Fibroblast of pulmonary artery (primary cell): ENCODE measurements around the gene EML6.
A peak's percentile ranks its signal among the peaks of the same experiment; 100 is the strongest.

ENCODE experiments used
- DNase-seq: peaks from one replicate; pipeline ENCODE4 v3.0.0-alpha.2; 2010; ENCODE audit warnings: low read depth
- H3K4me3 ChIP-seq: replicated peaks from 2 replicates; pipeline ENCODE4 v1.5.1; 2011; ENCODE audit warnings: low read depth, mild to moderate bottlenecking, control low read depth, low read length, moderate library complexity
- TF ChIP-seq, protein P1 (sequence below): IDR thresholded peaks from 2 replicates; pipeline ENCODE4 v1.5.1; 2011; ENCODE audit warnings: mild to moderate bottlenecking, control low read depth, low read length, inconsistent platforms; ENCODE audit errors: missing control alignments

Gene EML6

GRCh38 chr2:54768772-54769428 is 45.4 kb downstream of the EML6 start:
- TF ChIP-seq, protein P1, sequence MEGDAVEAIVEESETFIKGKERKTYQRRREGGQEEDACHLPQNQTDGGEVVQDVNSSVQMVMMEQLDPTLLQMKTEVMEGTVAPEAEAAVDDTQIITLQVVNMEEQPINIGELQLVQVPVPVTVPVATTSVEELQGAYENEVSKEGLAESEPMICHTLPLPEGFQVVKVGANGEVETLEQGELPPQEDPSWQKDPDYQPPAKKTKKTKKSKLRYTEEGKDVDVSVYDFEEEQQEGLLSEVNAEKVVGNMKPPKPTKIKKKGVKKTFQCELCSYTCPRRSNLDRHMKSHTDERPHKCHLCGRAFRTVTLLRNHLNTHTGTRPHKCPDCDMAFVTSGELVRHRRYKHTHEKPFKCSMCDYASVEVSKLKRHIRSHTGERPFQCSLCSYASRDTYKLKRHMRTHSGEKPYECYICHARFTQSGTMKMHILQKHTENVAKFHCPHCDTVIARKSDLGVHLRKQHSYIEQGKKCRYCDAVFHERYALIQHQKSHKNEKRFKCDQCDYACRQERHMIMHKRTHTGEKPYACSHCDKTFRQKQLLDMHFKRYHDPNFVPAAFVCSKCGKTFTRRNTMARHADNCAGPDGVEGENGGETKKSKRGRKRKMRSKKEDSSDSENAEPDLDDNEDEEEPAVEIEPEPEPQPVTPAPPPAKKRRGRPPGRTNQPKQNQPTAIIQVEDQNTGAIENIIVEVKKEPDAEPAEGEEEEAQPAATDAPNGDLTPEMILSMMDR, result no peak
- DNase-seq, result no peak
- H3K4me3 ChIP-seq, result no peak overlapping the region

DNA sequence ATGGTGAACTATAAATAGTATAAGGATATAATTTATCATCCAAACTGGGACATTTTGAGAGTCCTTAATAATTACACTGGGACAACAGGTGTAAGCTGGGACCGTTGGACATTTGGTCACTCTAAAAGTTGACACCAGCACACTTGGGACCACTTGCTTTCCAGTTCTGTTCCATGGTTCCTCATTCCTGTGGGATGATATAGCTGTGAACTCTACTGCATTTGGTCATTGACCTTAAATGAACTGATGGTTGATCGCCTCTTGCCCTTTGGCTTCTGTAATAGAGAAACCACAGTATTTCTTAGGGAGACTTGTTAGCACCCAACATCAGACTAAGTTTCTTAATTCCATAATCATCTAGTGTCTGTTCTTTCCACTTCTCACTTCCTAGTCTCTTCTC is 46.7 kb downstream of the EML6 start:
- DNase-seq, result no peak
- TF ChIP-seq, protein P1, result no peak

GRCh38 chr2:54770676-54771075 is 47.2 kb downstream of the EML6 start:
- DNase-seq, result no peak
- TF ChIP-seq, protein P1, result no peak

More for the DNA sequence above, 46.7 kb downstream of the EML6 start:
- no peak overlapping the region for H3K4me3 ChIP-seq

GRCh38 chr2:54771166-54771885 is 47.9 kb downstream of the EML6 start:
- TF ChIP-seq, protein P1, result no peak
- peak; percentile 33 for DNase-seq

More at GRCh38 chr2:54770676-54771075, 47.2 kb downstream of the EML6 start:
- H3K4me3 ChIP-seq, result no peak overlapping the region

DNA sequence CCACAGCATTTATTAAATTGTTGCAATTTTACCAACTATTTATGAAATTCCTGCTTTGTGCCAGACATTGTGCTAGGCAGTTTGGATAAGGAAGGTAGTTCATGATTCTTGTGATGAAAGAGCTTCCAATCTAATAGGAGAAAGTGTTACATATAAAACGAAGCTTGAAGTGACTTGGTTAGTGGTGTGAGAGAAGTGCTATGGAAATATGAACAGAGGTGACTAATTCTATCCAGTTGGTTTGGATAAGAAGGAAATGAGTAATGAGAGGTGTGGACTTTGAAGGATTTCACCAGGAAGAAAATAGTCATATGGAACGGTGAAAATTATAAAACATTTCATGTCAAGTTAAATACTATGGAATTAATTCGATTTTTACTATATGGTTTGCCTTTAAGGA is 48.6 kb downstream of the EML6 start:
- TF ChIP-seq, protein P1, result no peak
- H3K4me3 ChIP-seq, result no peak overlapping the region
- DNase-seq, result peak; percentile 61

More at GRCh38 chr2:54771166-54771885, 47.9 kb downstream of the EML6 start:
- no peak overlapping the region for H3K4me3 ChIP-seq

- H3K4me3 ChIP-seq, result no peak overlapping the region
- DNase-seq, result peak; percentile 6
- TF ChIP-seq, protein P1, result no peak
Measured at GRCh38 chr2:54772531-54772930, 49.1 kb downstream of the EML6 start.
